NCI-H345 (cell line): ENCODE data around the gene ERN1.
A peak's percentile ranks its signal among the peaks of the same experiment; 100 is the strongest.

ENCODE experiments used
- DNase-seq: peaks from one replicate; lab custom pipeline; 2025; lab: John Stamatoyannopoulos, UW

ERN1 gene

GRCh38 chr17:64003526-64004121 lies 126.3 kb downstream of the ERN1 start:
- no peak for DNase-seq

DNA sequence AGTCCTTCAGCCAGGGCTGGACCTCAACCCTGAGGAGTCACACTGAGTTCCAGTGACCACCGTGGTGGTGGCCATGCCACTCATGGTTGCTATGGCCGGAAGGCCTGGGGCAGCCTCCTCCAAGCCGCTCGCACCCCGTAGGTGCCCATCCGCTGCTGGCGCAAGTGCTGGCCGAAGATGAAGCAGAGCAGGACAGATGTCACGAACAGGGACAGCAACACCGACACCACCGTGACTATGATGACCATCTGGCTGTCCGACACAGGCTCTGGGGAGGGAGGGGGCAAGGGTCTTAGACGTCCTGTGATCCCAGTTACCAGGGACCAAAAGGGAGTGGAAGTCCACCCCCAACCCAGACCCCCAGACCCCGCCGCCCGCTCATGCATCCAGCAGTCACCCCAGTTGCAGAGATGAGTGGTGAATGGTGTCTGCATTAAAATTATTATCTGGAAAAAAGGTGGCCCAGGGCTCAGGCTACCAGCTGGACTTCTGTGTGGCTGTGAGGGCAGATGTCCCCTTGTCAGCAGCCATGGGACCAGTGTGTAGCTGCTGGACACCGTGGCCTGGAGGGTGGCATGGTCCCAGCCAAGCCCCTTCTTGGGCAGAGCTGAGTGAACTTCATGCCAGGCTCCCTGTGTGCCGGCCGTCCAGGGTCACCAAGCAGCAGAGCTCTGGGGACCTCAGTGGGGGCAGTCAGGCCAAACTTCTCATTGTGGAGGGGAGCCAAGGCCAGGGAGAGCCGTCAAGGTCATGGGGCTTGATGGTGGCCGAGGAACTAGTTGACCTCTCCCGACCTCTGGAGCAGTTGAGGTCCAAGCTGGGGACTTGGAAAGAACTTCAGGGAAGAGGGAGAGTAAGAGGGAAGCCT lies 127.1 kb downstream of the ERN1 start:
- DNase-seq = no peak

DNA sequence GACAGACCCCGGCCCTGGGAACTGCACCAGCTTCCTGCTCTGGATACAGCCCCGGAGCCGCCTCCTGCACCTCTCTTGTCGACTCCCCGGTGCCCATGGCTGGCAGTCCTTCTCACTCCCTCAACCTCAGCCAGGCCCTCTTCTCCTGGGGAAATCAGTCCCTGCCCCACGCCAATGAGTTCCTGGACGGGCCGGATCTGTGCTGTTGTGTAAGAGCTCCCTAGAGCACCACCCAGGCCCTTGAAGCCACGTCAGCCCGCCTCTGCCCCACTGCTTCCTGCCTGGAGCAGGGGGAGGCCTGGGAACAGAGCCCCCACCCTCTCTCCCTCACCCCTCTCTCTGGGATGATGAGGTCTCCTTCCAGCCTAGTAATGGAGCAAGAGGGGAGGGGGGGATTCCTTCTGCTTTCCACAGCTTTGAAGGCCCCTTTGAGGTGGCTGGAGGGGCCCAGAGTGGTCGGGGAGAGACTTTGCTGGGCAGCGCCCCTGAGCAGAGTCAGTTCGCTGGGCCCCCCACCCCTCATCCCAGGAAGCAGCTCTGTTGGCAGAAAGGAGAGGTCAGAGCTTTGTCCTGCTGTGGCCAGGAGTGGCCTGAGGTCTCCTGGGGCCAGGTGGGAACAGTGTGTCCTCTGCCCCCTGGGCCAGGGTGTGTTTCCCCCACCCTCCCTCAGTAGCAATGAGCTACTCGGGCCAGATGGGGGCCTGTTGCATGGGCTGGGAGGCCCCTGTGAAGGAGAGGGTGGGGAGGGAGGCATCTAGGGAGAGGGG lies 128.0 kb downstream of the ERN1 start:
- DNase-seq = no peak

DNA sequence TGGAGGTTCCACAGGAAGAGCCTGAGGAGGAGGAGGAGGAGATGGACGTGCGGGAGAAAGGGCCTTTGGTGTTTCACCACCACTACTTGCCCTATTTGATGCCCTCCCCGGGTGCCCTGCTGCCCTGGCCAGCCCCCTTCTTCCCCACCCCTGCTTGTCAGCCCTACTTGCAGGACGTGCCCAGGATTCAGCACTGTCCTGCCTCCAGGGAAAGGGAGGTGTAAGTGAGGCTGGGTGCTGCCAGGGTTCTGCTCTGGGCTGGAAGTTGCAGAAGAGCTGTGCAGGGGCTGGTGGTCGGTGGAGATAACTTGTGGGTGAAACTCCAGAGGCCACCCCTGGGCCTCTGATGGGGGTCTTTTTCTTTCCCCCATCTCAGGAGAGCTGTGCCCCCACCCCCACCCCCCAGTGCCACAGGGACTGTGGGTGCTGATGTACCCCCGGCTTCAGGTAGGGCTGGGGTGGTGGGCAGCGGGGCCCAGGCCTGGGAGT lies 128.8 kb downstream of the ERN1 start:
- no peak for DNase-seq

DNA sequence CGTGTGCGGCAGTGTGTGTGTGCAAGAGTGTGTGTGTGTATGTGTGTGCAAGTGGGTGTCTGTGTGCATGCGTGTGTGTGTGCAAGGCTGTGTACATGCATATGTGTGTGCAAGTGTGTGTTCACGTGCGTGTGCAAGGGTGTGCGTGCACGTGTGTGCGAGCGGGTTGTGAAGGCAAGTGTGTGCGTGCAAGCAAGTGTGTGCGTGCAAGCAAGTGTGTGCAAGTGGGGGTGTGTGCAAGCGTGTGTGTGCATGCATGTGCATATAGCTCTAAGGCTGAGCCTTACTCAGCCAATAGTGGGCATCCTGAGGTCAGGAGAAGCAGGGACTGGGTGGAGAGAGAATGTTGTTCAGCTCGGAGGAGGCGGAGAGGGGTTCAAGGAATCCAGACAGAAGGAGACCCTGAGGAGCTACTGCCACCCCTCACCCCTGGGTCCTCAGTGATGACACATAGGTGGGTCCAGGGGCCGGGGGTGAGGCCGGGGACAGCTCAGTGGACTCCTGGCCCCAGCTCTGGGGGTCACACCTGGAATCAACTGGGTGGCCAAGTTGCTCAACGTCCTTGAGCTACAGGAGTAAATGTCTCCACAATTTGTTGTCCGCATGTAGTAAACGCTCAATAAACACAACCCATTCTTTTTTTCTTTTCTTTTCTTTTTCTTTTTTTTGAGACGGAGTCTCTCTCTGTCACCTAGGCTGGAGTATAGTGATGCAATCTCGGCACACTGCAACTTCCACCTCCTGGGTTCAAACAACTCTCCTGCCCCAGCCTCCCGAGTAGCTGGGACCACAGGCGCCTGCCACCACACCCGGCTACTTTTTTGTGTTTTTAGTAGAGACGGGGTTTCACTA lies 130.0 kb downstream of the ERN1 start:
- DNase-seq = no peak

GRCh38 chr17:63998721-63999679 lies 130.9 kb downstream of the ERN1 start:
- DNase-seq = no peak

GRCh38 chr17:63998050-63998720 lies 131.8 kb downstream of the ERN1 start, which contains the start of gene PRR29:
PRR29 (plus strand) TSS chr17:63998351; CDS start chr17:63998365, 14 bp downstream.
- peak; percentile 82 for DNase-seq

DNA sequence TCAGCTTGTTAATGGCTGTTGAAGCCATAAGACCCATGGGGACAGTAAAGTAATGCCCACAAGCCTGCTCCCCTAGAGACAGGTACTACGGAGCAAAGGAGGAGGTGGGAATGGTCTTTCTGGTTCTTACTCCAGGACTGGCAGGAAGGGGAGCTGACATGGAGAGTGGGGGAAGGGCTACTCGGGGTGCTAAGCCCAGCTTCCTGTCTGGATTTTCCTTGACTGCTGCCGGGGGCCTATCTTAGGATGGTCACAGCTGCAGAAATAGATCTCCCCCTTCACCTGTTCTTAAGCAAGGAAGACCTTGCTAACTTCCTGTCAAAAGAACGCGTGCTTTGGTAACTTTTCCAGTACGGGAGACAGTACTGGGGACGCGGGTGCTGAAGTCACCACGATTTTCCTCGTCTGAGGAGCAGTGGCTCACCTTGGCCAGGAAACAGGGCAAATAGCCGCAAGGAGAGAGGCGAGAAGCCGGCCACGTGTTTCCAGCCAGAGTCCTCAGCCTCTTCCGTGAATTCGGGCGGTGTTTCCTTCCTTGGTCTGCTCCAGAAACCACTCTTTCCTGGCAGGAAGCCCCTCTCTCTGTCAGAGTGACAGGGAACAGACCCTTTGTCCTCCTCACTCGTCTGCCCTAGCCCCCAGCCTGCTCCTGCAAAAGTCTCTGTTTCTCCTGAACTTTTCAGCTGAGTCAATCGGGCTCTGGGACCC lies 132.4 kb downstream of the ERN1 start:
- no peak for DNase-seq

- no peak for DNase-seq
These were observed 133.3 kb downstream of the ERN1 start for GRCh38 chr17:63996430-63997182.

DNA sequence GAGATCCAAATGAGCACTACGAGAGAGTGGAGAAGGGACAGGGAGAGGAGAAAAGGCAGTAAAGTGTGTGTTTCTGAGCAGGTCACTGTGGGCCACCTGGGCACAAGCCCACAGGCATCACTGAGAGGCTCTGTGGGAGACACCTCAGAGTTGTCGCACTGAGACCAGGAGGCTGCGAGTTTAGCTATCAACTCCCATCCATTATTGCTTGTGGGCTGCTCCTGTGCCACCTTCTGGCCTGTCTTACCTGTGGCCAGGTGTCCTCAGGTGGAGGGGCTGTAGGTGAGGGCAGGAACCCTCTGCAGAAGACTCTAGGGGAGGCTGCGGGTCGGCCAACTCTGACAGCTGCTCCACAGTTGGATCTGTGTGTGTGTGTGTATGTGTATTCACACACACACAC lies 134.3 kb downstream of the ERN1 start:
- no peak for DNase-seq

DNA sequence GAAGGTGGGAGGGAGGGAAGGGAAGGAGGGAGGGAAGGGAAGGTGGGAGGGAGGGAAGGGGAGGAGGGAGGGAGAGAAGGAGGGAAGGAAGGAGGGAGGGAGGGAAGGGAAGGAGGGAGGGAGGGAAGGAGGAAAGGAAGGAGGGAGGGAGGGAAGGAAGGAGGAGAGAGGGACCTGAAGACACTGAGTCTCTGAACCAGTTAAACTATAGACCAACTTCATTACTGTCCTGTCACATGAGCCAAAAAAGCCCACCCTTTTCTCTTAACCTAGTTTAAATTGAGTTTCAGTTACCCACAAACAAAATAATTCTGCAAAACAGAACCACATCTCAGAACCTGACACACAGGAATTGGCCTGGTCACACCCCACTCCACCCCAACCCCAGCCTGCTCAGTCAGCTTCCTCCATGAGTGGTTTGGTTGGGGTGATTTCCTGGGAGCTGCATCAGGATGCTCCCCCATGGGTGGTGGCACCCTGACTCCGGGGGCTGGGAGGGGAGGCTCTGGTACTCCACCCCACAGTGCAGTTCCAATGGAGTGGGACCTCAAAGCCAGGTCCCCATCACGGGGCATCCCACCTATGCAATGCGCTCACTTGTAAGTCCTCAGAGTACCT lies 136.5 kb downstream of the ERN1 start:
- no peak for DNase-seq

DNA sequence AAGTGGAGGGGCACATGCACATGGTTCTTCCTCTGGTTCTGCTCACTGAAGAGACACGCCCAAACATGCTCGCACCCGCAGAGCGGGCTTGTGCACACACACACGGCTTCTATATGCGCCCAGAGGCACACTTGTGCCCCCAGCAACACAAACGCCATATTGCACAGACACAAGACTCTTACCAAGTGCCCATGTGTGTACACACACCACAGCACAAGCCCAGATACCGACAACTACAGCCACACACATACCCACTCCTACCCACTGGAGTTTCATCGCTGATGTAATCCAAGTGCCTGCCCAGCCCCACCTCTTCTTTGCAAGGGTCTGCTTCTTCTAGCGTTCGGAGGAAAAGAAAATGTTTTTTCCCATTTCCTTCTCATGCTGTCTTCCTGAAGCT lies 138.3 kb downstream of the ERN1 start:
- DNase-seq = no peak

DNA sequence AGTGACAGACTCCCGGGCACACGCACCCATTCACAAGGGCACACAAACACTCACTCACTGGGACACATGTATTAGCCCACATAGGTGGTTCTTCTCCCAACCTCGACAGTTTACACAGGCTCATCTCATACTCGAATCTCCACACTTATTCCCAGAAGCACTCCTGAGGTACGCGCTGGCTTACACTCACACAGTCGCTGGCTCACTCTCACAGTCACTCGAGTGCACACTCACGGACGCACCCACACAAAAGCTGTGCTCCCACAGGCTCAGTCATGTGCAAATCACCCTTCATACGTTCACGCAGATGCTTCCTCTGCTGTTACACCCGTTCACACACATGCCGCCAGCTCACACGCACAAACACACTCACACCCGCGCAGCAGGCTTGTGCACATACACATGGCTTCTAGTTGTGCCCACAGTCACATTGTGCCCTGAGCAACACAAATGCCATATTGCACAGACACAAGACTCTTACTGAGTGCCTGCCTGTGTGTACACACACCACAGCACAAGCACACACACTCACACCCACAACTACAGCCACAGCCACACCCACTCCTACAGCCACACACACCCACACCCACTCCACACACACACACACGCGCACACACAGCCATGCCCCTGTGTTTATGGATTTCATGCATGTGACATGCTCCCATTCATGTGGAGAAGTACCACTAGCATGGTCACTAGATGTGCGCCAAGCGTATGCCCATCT lies 140.2 kb downstream of the ERN1 start:
- no peak for DNase-seq
